K562 (cell line): Measurements from ENCODE around the gene MBD2. TPM values are rescaled to one million over a fixed set of nuclear protein-coding genes. Genes with fewer than 3 reads are reported as not detected.

Source experiments
- DACH1 ChIP-seq: fragments of 450-650 bp; IDR thresholded peaks from 2 replicates; pipeline ENCODE4 v1.6.1; 2018; ENCODE audit not compliant: partially characterized antibody
- DDX20 ChIP-seq: fragments of 450-650 bp; IDR thresholded peaks from 2 replicates; pipeline ENCODE4 v1.6.1; 2016; ENCODE audit warnings: missing genetic modification characterization, low read depth, mild to moderate bottlenecking, missing compliant biosample characterization, moderate library complexity
- HINFP ChIP-seq: fragments of 450-650 bp; conservative IDR thresholded peaks from 2 replicates; pipeline ENCODE4 v1.6.1; 2016; ENCODE audit warnings: missing genetic modification characterization, low read depth, mild to moderate bottlenecking, control low read depth, missing compliant biosample characterization
- MGA ChIP-seq: fragments of 450-650 bp; IDR thresholded peaks from 2 replicates; pipeline ENCODE4 v1.6.1; 2016; ENCODE audit warnings: mild to moderate bottlenecking, moderate library complexity
- TAF1 ChIP-seq: IDR thresholded peaks from 2 replicates; pipeline ENCODE4 v1.6.1; 2011; ENCODE audit warnings: mild to moderate bottlenecking, low read length, moderate library complexity; ENCODE audit not compliant: insufficient read depth, control insufficient read depth, severe bottlenecking; ENCODE audit errors: extremely low read depth
- TEAD1 ChIP-seq, 2 experiments: fragments of 450-650 bp in 1 of 2; sonication (generic) in 1 of 2; formaldehyde crosslinking; IDR thresholded peaks; 2 replicates each; pipeline versions ENCODE4 v1.4.0 to v1.8.0; 2020 to 2022; ENCODE audit warnings: mild to moderate bottlenecking in 2 of 2, missing genetic modification reagents in 1 of 2
- TRIM25 ChIP-seq: fragments of 450-650 bp; IDR thresholded peaks from 2 replicates; pipeline ENCODE4 v1.7.0; 2016; ENCODE audit warnings: borderline replicate concordance
- XRCC5 ChIP-seq: fragments of 200-400 bp; formaldehyde crosslinking; IDR thresholded peaks from 2 replicates; pipeline ENCODE4 v1.6.1; 2017; ENCODE audit warnings: low read depth, mild to moderate bottlenecking, low read length
- ZNF23 ChIP-seq: fragments of 250-450 bp; sonication (Bioruptor Pico); IDR thresholded peaks from 2 replicates; pipeline ENCODE4 v1.4.0; 2020; ENCODE audit warnings: mild to moderate bottlenecking
- polyA plus RNA-seq, 8 experiments: library from polyadenylated mRNA; depleted of rRNA in 4 of 8; stranded (reverse) in 5 of 8; unstranded in 3 of 8; fragments of >200 nt; fragmentation: Nextera tagmentation in 2 of 8; fragmentation: Illumina TruSeq in 1 of 8; extraction: Ambion mirVana in 2 of 8; extraction: Trizol in 1 of 8; gene quantifications; 2 replicates each; pipeline versions ENCODE4 v1.2.1 to v1.2.3, GENCODE V29; 2011 to 2014; ENCODE audit warnings: inconsistent platforms in 1 of 8, missing spikeins in 1 of 8
- total RNA-seq, 7 experiments: library from RNA; depleted of rRNA in 6 of 7; stranded (reverse); fragments of >200 nt in 6 of 7; fragmentation: Illumina TruSeq in 2 of 7; extraction: Trizol in 2 of 7; gene quantifications; 2 replicates each; pipeline versions ENCODE4 v1.2.1 to v1.2.3, GENCODE V29; 2011 to 2021; ENCODE audit warnings: low replicate concordance in 1 of 7

MBD2 gene
- total and polyA plus RNA-seq, 9 of the 15 experiments (the other 6 are each of a cell fraction or from before 2014, with no cell fraction given), result 4.4 to 40.2 (median 13.9) TPM

GRCh38 chr18:54269893-54270844, 45.7 kb upstream of the MBD2 start (continued):
- TF ChIP-seq MGA, result peak; percentile 61
- TF ChIP-seq XRCC5, result 0 out of 2 replicates have a peak, but pooled peaks have one; percentile 37
- TF ChIP-seq ZNF23 (CRISPR knock-in tag), result no peak
- TF ChIP-seq TRIM25, result no peak
- TF ChIP-seq DACH1, result peak; percentile 63
- TF ChIP-seq DDX20 (tag), result no peak
- no peak for TF ChIP-seq TAF1
- TF ChIP-seq TEAD1 (CRISPR knock-in tag; IDR thresholded peaks at IDR 0.05), result no peak
- no peak for TF ChIP-seq HINFP (tag)
